HEK293T (cell line): ENCODE measurements around the gene UBE3B.

ENCODE experiments used
- ARNT ChIP-seq: fragments of 450-650 bp; IDR thresholded peaks from 2 replicates; pipeline ENCODE4 v1.6.1; 2017; ENCODE audit warnings: mild to moderate bottlenecking
- SUZ12 ChIP-seq: fragments of 450-650 bp; IDR thresholded peaks from 2 replicates; pipeline ENCODE4 v1.6.1; 2016; ENCODE audit warnings: mild to moderate bottlenecking
- TARDBP ChIP-seq: fragments of 450-650 bp; IDR thresholded peaks from 2 replicates; pipeline ENCODE4 v1.6.1; 2016
- ZNF384 ChIP-seq: fragments of 450-650 bp; IDR thresholded peaks from 2 replicates; pipeline ENCODE4 v1.6.1; 2016

- no peak for TF ChIP-seq TARDBP
- TF ChIP-seq ARNT = no peak
- TF ChIP-seq ZNF384 = no peak
- no peak for TF ChIP-seq SUZ12
Measured at GRCh38 chr12:109548258-109548657, 70.8 kb downstream of the UBE3B start.
